GM18867 (cell line): ENCODE measurements around the gene TGFBR1.
A peak's percentile ranks its signal among the peaks of the same experiment; 100 is the strongest.

Experiments
- ATAC-seq: cut with Tn5 transposase; IDR thresholded peaks from one replicate; pipeline ENCODE4 v1.9.1; 2021; ENCODE audit warnings: mild to moderate bottlenecking, moderate library complexity; ENCODE audit not compliant: unreplicated experiment

Gene TGFBR1

GRCh38 chr9:99105152-99106043 is 485 bp downstream of the TGFBR1 start:
- ATAC-seq = peak; percentile 53

- ATAC-seq = no peak
Observed at GRCh38 chr9:99106044-99106375, 1.1 kb downstream of the TGFBR1 start.

GRCh38 chr9:99107421-99107820 is 2.5 kb downstream of the TGFBR1 start:
- no peak for ATAC-seq

GRCh38 chr9:99108131-99108530 is 3.2 kb downstream of the TGFBR1 start:
- ATAC-seq = no peak

- no peak for ATAC-seq
Observed at GRCh38 chr9:99109522-99109921, 4.6 kb downstream of the TGFBR1 start.

- ATAC-seq = no peak
Observed at GRCh38 chr9:99112750-99113413, 8.0 kb downstream of the TGFBR1 start.

- ATAC-seq = no peak
Observed at GRCh38 chr9:99113414-99114048, 8.6 kb downstream of the TGFBR1 start.

- ATAC-seq = no peak
Observed at GRCh38 chr9:99114049-99114440, 9.1 kb downstream of the TGFBR1 start.

- ATAC-seq = no peak
Observed at GRCh38 chr9:99114846-99115500, 10.1 kb downstream of the TGFBR1 start.

- ATAC-seq = no peak
Observed at GRCh38 chr9:99116003-99116411, 11.1 kb downstream of the TGFBR1 start.

- peak; percentile 99 for ATAC-seq
Observed at GRCh38 chr9:99118782-99119466, 14.0 kb downstream of the TGFBR1 start.

GRCh38 chr9:99119976-99120655 is 15.2 kb downstream of the TGFBR1 start:
- ATAC-seq = no peak

- no peak for ATAC-seq
Observed at GRCh38 chr9:99121604-99122003, 16.7 kb downstream of the TGFBR1 start.

GRCh38 chr9:99124534-99125255 is 19.8 kb downstream of the TGFBR1 start:
- ATAC-seq = no peak

- ATAC-seq = no peak
Observed at GRCh38 chr9:99125446-99125845, 20.5 kb downstream of the TGFBR1 start.

GRCh38 chr9:99126312-99126711 is 21.4 kb downstream of the TGFBR1 start:
- no peak for ATAC-seq

- ATAC-seq = no peak
Observed at GRCh38 chr9:99127356-99128132, 22.6 kb downstream of the TGFBR1 start.

- no peak for ATAC-seq
Observed at GRCh38 chr9:99128133-99128406, 23.2 kb downstream of the TGFBR1 start.

GRCh38 chr9:99129091-99129490 is 24.2 kb downstream of the TGFBR1 start:
- ATAC-seq = no peak
